NCI-H748 treated with DMSO at 0.1 percent for 48 hours (cell line): ENCODE results near the gene PRAMEF15.
"Not testable (repeated sequence)": the region's sequence is repeated elsewhere in the genome, so short reads cannot be mapped to it uniquely, and the experiment has no call there.

Experiments used
- DNase-seq: peaks from one replicate; lab custom pipeline; 2025; lab: John Stamatoyannopoulos, UW

PRAMEF15 gene

DNA sequence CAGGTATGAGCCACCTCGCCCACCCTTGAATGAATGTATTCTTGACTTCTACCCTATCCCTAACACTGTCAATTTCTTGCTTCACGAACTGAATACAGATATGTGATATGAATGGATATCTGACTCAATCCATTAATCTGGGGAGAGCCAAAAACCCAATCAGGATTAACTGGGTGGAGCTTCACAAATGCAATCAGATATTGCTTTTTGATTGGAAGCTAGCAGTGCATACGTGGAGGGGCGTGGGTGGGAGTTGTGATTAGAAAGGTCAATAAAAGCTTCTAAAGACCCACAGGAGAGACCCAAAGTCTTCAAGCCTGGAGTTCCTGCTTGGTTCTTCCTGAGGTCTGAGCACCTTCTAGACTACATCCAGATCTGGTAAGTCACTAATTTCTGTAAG is at the start of gene PRAMEF15:
PRAMEF15 (plus strand) TSS at position 301 of the 400 bp plus-strand sequence. CDS start 2,827 bp downstream, outside the sequence.
- DNase-seq = not testable (repeated sequence)

DNA sequence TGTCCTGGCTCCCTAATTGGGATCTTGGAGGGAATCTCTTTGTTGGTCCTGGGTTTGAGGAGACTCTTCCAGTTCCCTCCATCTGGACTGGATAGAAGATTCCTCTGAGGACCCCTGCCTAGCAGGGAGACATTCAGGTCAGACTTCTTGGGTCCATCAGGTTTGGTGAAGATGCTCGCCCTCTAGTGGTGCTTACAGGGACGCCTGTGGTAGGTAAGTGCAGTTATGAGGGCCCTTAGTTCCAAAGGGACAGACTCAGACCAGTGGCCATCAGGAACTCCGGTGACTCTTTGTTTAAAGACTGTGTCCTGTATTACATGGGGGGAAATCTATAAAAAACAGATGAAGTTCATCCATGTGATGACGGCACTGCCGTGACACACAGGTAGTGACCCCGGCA is 38.4 kb upstream of the PRAMEF15 start:
- not testable (repeated sequence) for DNase-seq

DNA sequence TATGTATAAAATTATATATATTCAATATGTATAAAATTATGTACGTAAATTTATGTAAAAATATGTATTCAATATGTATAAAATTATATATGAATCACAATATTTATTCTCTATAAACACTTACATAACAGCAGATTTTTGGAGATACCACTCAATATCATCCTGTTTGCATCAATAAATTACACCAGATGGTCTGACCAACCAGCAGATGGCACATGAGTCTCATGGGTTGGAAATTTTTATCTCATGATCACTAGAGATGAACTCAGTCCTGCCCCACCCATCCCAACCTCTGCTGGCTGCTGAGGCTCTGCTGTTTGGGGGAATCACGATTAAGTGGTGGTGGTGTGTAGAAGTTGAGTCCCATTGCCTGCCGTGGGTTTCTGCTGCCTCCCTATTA is 35.8 kb upstream of the PRAMEF15 start:
- not testable (repeated sequence) for DNase-seq

DNA sequence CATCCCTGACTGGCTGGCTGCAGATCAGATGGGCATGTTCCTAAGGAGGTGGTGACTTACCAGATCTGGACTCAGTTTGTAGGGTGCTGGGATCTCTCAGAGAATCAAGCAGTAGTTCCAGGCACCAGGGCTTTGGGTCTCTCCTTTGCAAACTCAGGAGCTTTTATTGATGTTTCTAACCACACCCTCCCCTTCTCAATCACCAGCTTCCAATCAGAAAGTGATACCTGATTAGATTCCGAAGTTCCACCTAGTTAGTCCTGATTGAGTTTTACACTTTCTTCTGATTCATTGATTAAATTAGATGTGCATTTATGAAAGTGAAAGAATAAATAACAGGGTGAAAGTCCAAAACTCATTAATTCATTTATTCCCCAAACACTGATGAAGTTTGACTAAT is 30.3 kb upstream of the PRAMEF15 start, which contains the start of gene PRAMEF8:
PRAMEF8 (minus strand) TSS at position 101 of the 400 bp plus-strand sequence. CDS start 1,046 bp downstream, outside the sequence.
- not testable (repeated sequence) for DNase-seq

DNA sequence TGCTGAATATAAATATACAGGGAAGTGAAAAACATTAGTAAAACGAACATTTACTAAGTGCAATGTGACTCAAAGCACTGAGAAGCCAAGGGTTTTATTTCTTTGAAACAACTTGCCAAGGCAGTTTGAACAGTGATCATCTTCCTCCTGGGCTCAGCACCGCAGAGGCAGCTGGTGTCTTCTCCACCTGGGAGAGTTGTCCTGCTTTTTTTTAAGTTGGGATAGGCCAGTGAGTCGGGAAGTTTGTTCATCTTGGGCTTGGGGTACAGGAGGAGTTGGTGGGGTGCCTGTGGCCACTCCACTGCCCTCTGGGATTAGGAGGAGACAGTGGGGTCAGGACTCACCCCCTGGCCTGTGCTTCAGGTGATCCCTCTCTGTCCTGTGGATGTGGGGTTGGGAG is 26.4 kb upstream of the PRAMEF15 start:
- not testable (repeated sequence) for DNase-seq

DNA sequence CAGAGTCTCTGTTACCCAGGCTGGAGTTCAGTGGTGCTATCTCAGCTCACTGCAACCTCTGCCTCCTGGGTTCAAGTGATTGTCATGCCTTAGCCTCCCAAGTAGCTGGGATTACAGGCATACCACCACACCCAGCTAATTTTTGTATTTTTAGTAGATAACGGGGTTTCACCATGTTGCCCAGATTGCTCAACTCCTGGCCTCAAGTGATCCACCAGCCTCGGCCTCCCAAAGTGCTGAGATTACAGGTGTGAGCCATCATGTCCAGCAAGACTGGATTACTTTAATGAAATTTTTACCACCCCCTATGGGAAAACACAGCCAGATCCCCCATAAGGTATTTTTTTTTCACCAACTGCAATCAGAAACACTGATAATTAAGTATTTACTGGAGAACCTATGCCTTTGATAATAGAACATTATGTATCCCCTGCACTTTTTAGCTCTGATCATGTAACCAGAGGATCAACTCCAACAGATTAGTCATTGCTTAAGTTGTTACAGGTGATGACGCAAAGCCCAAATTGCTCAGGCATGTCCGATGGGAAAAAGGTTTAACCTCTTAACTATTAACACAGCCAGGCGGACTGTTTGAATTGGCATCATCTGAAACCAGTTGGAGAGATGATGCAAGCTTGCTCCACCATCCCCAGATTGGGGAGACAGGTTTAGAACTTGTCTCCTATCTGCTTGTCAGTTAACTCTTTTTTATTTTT is 18.0 kb upstream of the PRAMEF15 start:
- not testable (repeated sequence) for DNase-seq

DNA sequence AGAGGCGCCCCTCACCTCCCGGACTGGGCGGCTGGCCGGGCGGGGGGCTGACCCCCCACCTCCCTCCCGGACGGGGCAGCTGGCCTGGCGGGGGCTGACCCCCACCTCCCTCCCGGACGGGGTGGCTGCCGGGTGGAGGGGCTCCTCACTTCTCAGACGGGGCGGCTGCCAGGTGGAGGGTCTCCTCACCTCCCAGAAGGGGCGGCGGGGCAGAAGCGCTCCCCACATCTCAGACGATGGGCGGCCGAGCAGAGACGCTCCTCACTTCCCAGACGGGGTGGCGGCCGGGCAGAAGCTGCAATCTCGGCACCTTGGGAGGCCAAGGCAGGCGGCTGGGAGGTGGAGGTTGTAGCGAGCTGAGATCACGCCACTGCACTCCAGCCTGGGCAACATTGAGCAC is 16.7 kb upstream of the PRAMEF15 start:
- not testable (repeated sequence) for DNase-seq

DNA sequence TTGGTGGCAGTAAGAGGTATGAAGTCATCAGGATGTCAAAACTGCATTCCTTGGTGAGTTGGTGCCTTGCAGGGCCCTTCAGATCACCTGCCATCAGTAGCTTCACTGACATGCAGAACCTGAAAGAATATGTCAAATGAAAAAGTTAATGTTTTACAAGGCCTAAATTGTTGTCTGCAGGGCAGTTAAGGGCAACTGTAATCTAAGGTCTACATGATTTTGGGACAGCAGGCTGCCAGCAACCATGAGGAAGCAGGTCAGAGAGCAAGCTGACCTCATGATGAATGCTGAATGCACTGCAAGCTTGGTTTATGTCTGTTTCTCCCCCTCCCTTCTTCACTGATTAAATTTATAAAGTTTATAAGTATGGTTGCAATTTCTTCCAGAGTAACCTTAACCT is 13.2 kb upstream of the PRAMEF15 start:
- not testable (repeated sequence) for DNase-seq

DNA sequence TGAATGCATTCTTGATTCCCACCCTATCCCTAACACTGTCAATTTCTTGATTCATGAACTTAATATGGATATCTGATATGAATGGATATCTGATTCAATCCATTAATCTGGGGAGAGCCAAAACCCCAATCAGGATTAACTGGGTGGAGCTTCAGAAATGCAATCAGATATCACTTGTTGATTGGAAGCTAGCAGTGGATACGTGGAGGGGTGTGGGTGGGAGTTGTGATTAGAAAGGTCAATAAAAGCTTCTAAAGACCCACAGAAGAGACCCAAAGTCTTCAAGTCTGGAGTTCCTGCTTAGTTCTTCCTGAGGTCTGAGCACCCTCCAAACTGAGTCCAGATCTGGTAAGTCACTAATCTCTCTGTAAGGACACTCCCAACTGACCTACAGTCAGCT is 12.1 kb upstream of the PRAMEF15 start, which contains the start of gene PRAMEF33:
PRAMEF33 (plus strand) TSS at position 301 of the 400 bp plus-strand sequence. CDS start 2,416 bp downstream, outside the sequence.
- not testable (repeated sequence) for DNase-seq

DNA sequence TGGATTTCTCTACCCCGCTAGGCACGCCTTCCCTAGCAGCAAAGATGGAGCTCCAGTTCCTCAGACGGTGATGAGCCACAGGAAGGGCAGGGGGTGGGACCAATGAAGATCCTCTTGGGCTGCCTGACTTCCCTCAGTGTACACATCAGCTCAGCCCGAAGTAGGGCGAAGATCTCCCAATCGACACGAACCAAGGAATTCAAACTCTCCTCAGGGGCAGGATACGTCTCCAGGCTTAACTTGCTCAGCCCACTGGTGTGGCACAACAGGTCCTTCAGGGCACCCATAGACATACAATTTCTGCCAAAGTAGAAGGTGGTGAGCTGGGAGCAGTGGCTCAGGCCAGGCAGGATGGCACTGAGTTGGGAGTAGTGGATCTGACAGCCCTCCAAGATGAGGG is 27.1 kb downstream of the PRAMEF15 start:
- not testable (repeated sequence) for DNase-seq

DNA sequence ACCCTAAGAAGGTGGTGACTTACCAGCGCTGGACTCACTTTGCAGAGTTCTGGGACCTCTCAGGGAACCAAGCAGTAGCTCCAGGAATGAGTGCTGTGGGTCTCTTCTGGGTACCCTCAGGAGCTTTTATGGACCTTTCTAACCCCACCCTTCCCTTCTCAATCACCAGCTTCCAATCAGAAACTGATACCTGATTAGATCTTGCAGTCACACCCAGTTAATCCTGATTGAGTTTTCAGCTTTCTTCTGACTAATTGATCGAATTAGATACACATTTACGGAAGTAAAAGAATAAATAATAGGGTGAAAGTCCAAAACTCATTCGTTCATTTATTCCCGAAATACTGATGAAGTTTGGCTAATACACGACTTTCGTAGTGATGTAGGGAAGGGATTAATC is 31.7 kb downstream of the PRAMEF15 start, which contains the start of gene PRAMEF14:
PRAMEF14 (minus strand) TSS at position 101 of the 400 bp plus-strand sequence. CDS start 1,820 bp downstream, outside the sequence.
- DNase-seq = not testable (repeated sequence)

DNA sequence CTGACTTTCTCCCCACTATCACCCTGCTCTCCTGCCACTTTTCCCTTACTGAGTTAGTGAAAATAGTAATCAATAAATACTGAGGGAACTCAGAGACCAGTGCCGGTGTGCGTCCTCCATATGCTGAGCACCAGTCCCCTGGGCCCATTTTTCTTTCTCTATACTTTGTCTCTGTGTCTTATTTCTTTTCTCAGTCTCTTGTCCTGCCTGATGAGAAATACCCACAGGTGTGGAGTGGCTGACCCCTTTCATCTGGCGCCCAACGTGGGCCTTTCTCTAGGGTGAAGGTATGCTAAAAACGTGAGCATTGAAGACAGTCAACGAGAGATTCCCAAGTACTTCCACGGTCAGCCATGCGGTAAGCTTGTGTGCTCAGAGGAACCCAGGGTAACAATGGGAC is 38.1 kb downstream of the PRAMEF15 start:
- DNase-seq = not testable (repeated sequence)

DNA sequence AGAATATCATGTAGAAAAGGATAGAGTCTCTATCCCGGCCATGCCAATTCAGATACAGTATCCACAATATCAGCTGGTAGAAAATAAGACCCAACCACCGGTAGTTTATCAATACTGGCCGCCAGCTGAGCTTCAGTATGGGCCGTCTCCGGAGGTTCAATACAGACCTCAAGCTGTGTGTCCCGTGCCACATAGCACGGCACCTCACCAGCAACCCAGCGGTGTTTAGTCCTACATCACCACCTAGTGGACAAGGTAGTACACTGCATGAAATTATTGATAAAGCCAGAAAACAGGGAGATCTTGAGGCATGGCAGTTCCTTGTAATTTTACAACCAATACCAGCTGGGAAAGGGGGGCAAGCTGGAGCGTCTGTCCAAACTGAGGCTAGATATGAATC is 39.1 kb downstream of the PRAMEF15 start:
- not testable (repeated sequence) for DNase-seq

DNA sequence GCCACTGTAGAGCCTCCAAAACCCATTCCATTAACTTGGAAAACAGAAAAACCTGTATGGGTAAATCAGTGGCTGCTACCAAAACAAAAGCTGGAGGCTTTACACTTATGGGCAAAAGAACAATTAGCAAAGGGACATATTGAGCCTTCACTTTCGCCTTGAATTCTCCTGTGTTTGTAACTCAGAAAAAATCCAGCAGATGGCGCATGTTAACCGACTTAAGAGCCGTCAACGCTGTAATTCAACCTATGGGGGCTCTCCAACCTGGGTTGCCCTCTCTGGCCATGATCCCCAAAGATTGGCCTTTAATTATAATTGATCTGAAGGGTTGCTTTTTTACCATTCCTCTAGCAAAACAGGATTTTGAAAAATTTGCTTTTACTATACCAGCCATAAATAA is 41.4 kb downstream of the PRAMEF15 start:
- DNase-seq = peak; percentile 19

DNA sequence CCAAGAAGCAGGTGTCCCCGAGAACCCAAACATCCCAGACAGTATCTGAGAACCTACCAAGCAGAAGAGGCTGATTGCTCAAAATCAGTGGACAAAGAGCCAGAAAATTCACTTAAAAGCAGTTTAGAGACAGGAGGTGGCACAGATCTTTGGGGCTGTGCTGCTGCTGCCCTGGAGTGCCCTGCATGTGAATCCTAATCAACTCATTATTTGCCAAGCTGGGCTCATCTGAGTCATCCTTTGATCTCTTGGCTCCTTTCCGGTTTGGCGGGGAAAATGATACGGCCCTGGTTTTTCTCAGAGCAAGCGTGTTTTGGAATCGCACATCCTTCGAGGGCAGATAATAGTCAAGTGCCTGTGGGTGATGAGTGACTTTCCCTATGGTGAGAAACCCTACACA is 47.0 kb downstream of the PRAMEF15 start:
- not testable (repeated sequence) for DNase-seq

DNA sequence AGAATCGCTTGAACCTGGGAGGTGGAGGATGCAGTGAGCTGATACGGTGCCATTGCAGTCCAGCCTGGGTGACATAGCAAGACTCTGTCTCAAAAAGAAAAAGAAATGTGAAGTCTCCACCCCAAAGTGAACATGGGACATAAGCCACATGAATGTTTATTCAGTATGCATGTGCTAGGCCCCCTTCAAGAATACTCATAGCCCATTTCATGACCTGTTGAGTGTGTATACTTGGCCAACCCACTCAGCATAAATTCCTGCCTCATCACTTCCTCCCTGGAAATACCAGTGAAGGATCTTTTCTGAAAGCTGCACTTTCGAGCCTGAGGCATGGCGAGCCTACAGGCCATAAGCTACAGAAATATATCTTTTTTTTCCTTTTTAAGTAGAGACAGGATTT is 49.5 kb downstream of the PRAMEF15 start:
- DNase-seq = not testable (repeated sequence)

DNA sequence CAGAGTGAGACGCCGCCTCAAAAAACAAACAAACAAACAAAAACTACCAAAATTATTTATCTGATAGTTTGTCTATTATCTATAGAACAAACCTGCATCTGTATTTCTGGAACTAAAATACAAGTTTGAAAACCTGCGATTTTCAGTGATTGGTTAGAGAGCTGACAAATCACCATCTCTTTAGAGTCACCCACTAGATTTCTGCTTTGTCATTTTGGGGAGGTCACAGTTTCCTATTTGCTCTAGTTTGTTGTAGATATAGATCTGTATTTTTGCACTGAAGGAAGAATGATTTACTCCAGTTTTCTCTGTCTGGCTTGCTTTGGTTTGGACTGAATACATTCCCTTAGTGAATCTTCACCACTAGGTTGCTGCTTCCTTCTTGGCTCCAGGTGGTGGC is 51.2 kb downstream of the PRAMEF15 start:
- not testable (repeated sequence) for DNase-seq

DNA sequence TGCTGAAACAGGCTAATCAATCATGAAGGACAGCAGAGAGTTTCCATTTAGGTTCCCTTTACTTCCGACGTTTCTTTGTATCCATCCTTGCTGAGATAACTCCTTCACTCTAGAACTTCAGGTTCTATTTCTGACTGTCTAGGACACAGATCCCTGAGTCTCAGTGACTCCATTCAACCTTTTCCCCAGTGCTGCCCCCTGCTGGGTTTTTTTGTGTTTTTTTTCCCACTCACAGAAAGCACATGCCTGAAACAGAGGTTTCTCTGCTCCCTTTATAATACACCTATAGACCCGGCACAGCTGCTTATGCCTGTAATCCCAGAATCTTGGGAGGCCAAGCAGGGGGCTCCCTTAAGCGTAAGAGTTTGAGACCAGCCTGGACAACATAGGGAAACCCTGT is 53.2 kb downstream of the PRAMEF15 start:
- DNase-seq = not testable (repeated sequence)
